ENCODE measurements around the gene MRPL24.

- TF ChIP-seq CTCF (tag by site-specific recombination; IDR thresholded peaks at IDR 0.05) (no peak), ZNF169 (tag by site-specific recombination; IDR thresholded peaks at IDR 0.05) (no peak), YY2 (tag by site-specific recombination; IDR thresholded peaks at IDR 0.05) (no peak), ZNF423 (tag by site-specific recombination; IDR thresholded peaks at IDR 0.05) (no peak), ZNF121 (tag by site-specific recombination; IDR thresholded peaks at IDR 0.05) (no peak), ZNF639 (tag by site-specific recombination; IDR thresholded peaks at IDR 0.05) (no peak), ZNF624 (tag by site-specific recombination; IDR thresholded peaks at IDR 0.05) (no peak), ZNF114 (tag by site-specific recombination; IDR thresholded peaks at IDR 0.05) (no peak), ZNF654 (tag by site-specific recombination; IDR thresholded peaks at IDR 0.05; ENCODE audit: low read depth) (no peak)
- TF ChIP-seq, protein P1, sequence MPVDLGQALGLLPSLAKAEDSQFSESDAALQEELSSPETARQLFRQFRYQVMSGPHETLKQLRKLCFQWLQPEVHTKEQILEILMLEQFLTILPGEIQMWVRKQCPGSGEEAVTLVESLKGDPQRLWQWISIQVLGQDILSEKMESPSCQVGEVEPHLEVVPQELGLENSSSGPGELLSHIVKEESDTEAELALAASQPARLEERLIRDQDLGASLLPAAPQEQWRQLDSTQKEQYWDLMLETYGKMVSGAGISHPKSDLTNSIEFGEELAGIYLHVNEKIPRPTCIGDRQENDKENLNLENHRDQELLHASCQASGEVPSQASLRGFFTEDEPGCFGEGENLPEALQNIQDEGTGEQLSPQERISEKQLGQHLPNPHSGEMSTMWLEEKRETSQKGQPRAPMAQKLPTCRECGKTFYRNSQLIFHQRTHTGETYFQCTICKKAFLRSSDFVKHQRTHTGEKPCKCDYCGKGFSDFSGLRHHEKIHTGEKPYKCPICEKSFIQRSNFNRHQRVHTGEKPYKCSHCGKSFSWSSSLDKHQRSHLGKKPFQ (tag by site-specific recombination; IDR thresholded peaks at IDR 0.05): no peak
- TF ChIP-seq, protein P2, sequence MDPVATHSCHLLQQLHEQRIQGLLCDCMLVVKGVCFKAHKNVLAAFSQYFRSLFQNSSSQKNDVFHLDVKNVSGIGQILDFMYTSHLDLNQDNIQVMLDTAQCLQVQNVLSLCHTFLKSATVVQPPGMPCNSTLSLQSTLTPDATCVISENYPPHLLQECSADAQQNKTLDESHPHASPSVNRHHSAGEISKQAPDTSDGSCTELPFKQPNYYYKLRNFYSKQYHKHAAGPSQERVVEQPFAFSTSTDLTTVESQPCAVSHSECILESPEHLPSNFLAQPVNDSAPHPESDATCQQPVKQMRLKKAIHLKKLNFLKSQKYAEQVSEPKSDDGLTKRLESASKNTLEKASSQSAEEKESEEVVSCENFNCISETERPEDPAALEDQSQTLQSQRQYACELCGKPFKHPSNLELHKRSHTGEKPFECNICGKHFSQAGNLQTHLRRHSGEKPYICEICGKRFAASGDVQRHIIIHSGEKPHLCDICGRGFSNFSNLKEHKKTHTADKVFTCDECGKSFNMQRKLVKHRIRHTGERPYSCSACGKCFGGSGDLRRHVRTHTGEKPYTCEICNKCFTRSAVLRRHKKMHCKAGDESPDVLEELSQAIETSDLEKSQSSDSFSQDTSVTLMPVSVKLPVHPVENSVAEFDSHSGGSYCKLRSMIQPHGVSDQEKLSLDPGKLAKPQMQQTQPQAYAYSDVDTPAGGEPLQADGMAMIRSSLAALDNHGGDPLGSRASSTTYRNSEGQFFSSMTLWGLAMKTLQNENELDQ (tag by site-specific recombination; IDR thresholded peaks at IDR 0.05; ENCODE audit: low read depth): no peak
Measured at GRCh38 chr1:156721131-156721530, 19.8 kb downstream of the MRPL24 start.

Measured in HEK293 (cell line).